Fibroblast of lung (primary cell): ENCODE measurements around the gene TMEM208.

ENCODE experiments used
- CTCF ChIP-seq, 2 donors: IDR thresholded peaks in 1 of 2; conservative IDR thresholded peaks in 1 of 2; 1 replicate in 1 of 2; 2 replicates in 1 of 2; pipeline ENCODE4 v1.5.1; 2011 to 2012; ENCODE audit warnings: low read length in 2 of 2, control low read depth in 1 of 2, inconsistent platforms in 1 of 2, low read depth in 1 of 2, mild to moderate bottlenecking in 1 of 2
- EZH2 ChIP-seq: IDR thresholded peaks from 2 replicates; pipeline ENCODE4 v1.5.1; 2012; ENCODE audit warnings: low read length, control low read depth, mild to moderate bottlenecking; ENCODE audit errors: missing control alignments

- TF ChIP-seq EZH2 (no peak), CTCF (conservative IDR thresholded peaks at IDR 0.05 in 1 of 2, IDR thresholded peaks at IDR 0.05 in 1 of 2; ENCODE audit: low read depth in 1 of 2, low read length in 2 of 2) (no peak)
Measured at GRCh38 chr16:67275321-67275720, 48.4 kb downstream of the TMEM208 start.
